Measurements from ENCODE around the gene UCHL1. TPM values are rescaled to one million over a fixed set of nuclear protein-coding genes. Genes with fewer than 3 reads are reported as not detected.

Gene UCHL1
- total RNA-seq, 1 experiment from 2014 or later, result 0.74 TPM

DNA sequence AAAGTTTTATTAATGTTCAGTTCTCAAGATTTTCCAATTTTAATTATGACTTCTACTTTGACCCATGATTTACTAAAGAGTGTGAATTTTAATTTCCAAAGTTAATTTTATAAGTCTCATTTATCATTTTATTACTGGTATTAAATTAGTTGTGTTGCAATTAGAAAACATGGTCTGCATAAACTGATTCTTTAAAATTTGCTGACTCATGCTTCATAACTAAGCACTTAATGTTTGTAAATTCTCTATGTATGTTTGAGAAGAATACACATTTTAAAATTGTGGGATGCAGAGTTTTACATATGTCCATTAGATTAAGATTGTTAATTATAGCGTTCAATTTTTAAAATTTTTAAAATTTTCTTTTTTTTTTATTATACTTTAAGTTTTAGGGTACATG is 20.2 kb upstream of the UCHL1 start:
- no TSS peak for BruUV-seq (replicated peaks)
- H3K27ac ChIP-seq (ENCODE audit: low read length), result no peak overlapping the region
- ChIA-PET CTCF (no interaction called here), POLR2A (no interaction called here)
- intact Hi-C loops (cut with micrococcal nuclease; ENCODE audit: unreplicated experiment), result no loop called here
- no peaks in the 10 kb centered on the region for H3K4me1 ChIP-seq (ENCODE audit: control insufficient read depth, insufficient read depth, low read length)
- in situ Hi-C loops (cut with HindIII; ENCODE audit: low pct_unique_long_range_greater_than_20kb, low sequenced_read_pairs), result no loop called here
- DNase-seq (ENCODE audit: low read depth, low spot score) (no peak), ATAC-seq (no peak)
- TF ChIP-seq SIN3A (IDR thresholded peaks at IDR 0.05; ENCODE audit: borderline replicate concordance, insufficient read depth, low read depth, low read length), result no peak
- no peak for TF ChIP-seq REST (IDR thresholded peaks at IDR 0.05; ENCODE audit: insufficient read depth in 1 of 2, low read depth in 2 of 2, low read length in 1 of 2)
- TF ChIP-seq TCF7L2 (IDR thresholded peaks at IDR 0.05; ENCODE audit: low read depth, low read length), result no peak
- no peak for TF ChIP-seq POLR2AphosphoS5 (IDR thresholded peaks at IDR 0.05; ENCODE audit: low read depth, low read length)
- no peak for TF ChIP-seq CTCF (IDR thresholded peaks at IDR 0.05)
- H3K4me3 ChIP-seq (ENCODE audit: low read depth in 2 of 2, low read length in 2 of 2), result no peak overlapping the region
- H3K9me3 ChIP-seq (ENCODE audit: control insufficient read depth, insufficient read depth, low read depth, low read length), result no peaks in the 10 kb centered on the region
- no peaks in the 10 kb centered on the region for H3K36me3 ChIP-seq (ENCODE audit: control insufficient read depth, insufficient read depth, low read length)
- H3K27me3 ChIP-seq (ENCODE audit: control insufficient read depth, insufficient read depth, low read length), result no peaks in the 10 kb centered on the region

GRCh38 chr4:41241919-41242318 is 14.8 kb upstream of the UCHL1 start:
- no TSS peak for BruUV-seq (replicated peaks)
- TF ChIP-seq SIN3A (IDR thresholded peaks at IDR 0.05; ENCODE audit: borderline replicate concordance, insufficient read depth, low read depth, low read length), result no peak
- TF ChIP-seq POLR2AphosphoS5 (IDR thresholded peaks at IDR 0.05; ENCODE audit: low read depth, low read length), result no peak
- TF ChIP-seq TCF7L2 (IDR thresholded peaks at IDR 0.05; ENCODE audit: low read depth, low read length), result no peak
- TF ChIP-seq CTCF (IDR thresholded peaks at IDR 0.05), result no peak
- TF ChIP-seq REST (IDR thresholded peaks at IDR 0.05; ENCODE audit: insufficient read depth in 1 of 2, low read depth in 2 of 2, low read length in 1 of 2), result no peak
- DNase-seq (ENCODE audit: low read depth, low spot score) (no peak), ATAC-seq (no peak)
- POLR2A ChIA-PET, result no interaction called here
- H3K9me3 ChIP-seq (ENCODE audit: control insufficient read depth, insufficient read depth, low read depth, low read length), result no peaks in the 10 kb centered on the region
- no peaks in the 10 kb centered on the region for H3K27me3 ChIP-seq (ENCODE audit: control insufficient read depth, insufficient read depth, low read length)
- in situ Hi-C loops (cut with HindIII; ENCODE audit: low pct_unique_long_range_greater_than_20kb, low sequenced_read_pairs), result no loop called here
- intact Hi-C loops (cut with micrococcal nuclease; ENCODE audit: unreplicated experiment), result no loop called here
- H3K4me3 ChIP-seq (ENCODE audit: low read depth in 2 of 2, low read length in 2 of 2), result no peak overlapping the region
- no peaks in the 10 kb centered on the region for H3K36me3 ChIP-seq (ENCODE audit: control insufficient read depth, insufficient read depth, low read length)
- CTCF ChIA-PET, result no interaction called here
- no peak overlapping the region for H3K27ac ChIP-seq (ENCODE audit: low read length)
- H3K4me1 ChIP-seq (ENCODE audit: control insufficient read depth, insufficient read depth, low read length), result no peaks in the 10 kb centered on the region
